GM21360 (cell line): ENCODE data around the gene RPS18.
"Not testable (repeated sequence)": the region's sequence is repeated elsewhere in the genome, so short reads cannot be mapped to it uniquely, and the experiment has no call there.

Experiments
- ATAC-seq: cut with Tn5 transposase; IDR thresholded peaks from one replicate; pipeline ENCODE4 v1.9.1; 2021; ENCODE audit warnings: mild to moderate bottlenecking, moderate library complexity; ENCODE audit not compliant: unreplicated experiment

RPS18 gene

GRCh38 chr6:33271468-33272274, at the start of gene RPS18, which contains the start of gene VPS52:
TSS of gene RPS18 (plus strand) at chr6:33272075. CDS start at chr6:33272120, 45 bp downstream.
TSS of gene VPS52 (minus strand) at chr6:33271876. CDS start at chr6:33271675, 201 bp downstream.
- ATAC-seq: peak; percentile 73

GRCh38 chr6:33226503-33227120, 45.3 kb upstream of the RPS18 start:
- not testable (repeated sequence) for ATAC-seq

GRCh38 chr6:33235221-33235634, 36.6 kb upstream of the RPS18 start:
- no peak for ATAC-seq

- ATAC-seq: no peak
These were observed 35.5 kb upstream of the RPS18 start for GRCh38 chr6:33236328-33236727.

GRCh38 chr6:33236852-33237251, 35.0 kb upstream of the RPS18 start:
- ATAC-seq: no peak

GRCh38 chr6:33237741-33238140, 34.1 kb upstream of the RPS18 start:
- no peak for ATAC-seq

- ATAC-seq: no peak
These were observed 29.9 kb upstream of the RPS18 start for GRCh38 chr6:33241968-33242367.

GRCh38 chr6:33243476-33243875, 28.4 kb upstream of the RPS18 start:
- no peak for ATAC-seq

GRCh38 chr6:33247977-33248642, 23.8 kb upstream of the RPS18 start:
- peak; percentile 45 for ATAC-seq

- peak; percentile 11 for ATAC-seq
These were observed 23.3 kb upstream of the RPS18 start for GRCh38 chr6:33248643-33248931.

- ATAC-seq: peak; percentile 87
These were observed 22.7 kb upstream of the RPS18 start for GRCh38 chr6:33248932-33249731.

GRCh38 chr6:33249732-33250630, 21.9 kb upstream of the RPS18 start:
- ATAC-seq: no peak

- no peak for ATAC-seq
These were observed 21.1 kb upstream of the RPS18 start for GRCh38 chr6:33250731-33251130.

GRCh38 chr6:33251395-33252012, 20.4 kb upstream of the RPS18 start:
- no peak for ATAC-seq

- no peak for ATAC-seq
These were observed 19.1 kb upstream of the RPS18 start for GRCh38 chr6:33252759-33253158.

- no peak for ATAC-seq
These were observed 17.3 kb upstream of the RPS18 start for GRCh38 chr6:33254591-33254990.

GRCh38 chr6:33259032-33259431, 12.8 kb upstream of the RPS18 start:
- ATAC-seq: no peak

- ATAC-seq: not testable (repeated sequence)
These were observed 9.4 kb upstream of the RPS18 start for GRCh38 chr6:33262490-33262889.

- ATAC-seq: no peak
These were observed 7.9 kb upstream of the RPS18 start for GRCh38 chr6:33264015-33264414.

- no peak for ATAC-seq
These were observed 783 bp upstream of the RPS18 start for GRCh38 chr6:33271117-33271467.
